Measurements from ENCODE around the gene PTPRN2.
"Not testable (repeated sequence)": the region's sequence is repeated elsewhere in the genome, so short reads cannot be mapped to it uniquely, and the experiment has no call there.

The PTPRN2 gene

GRCh38 chr7:158460665-158461064 is 127.0 kb downstream of the PTPRN2 start:
- no peak for DNase-seq

GRCh38 chr7:158458716-158459282 is 128.8 kb downstream of the PTPRN2 start:
- DNase-seq = no peak

GRCh38 chr7:158458096-158458495 is 129.5 kb downstream of the PTPRN2 start:
- DNase-seq = no peak

- not testable (repeated sequence) for DNase-seq
These were observed 130.0 kb downstream of the PTPRN2 start for GRCh38 chr7:158457586-158457985.

GRCh38 chr7:158454631-158455030 is 133.0 kb downstream of the PTPRN2 start:
- DNase-seq = no peak

GRCh38 chr7:158453663-158454062 is 134.0 kb downstream of the PTPRN2 start:
- no peak for DNase-seq

- DNase-seq = no peak
These were observed 135.3 kb downstream of the PTPRN2 start for GRCh38 chr7:158452331-158452730.

- no peak for DNase-seq
These were observed 137.0 kb downstream of the PTPRN2 start for GRCh38 chr7:158450476-158451124.

- no peak for DNase-seq
These were observed 137.7 kb downstream of the PTPRN2 start for GRCh38 chr7:158449942-158450341.

- no peak for DNase-seq
These were observed 138.4 kb downstream of the PTPRN2 start for GRCh38 chr7:158449266-158449665.

- DNase-seq = no peak
These were observed 139.1 kb downstream of the PTPRN2 start for GRCh38 chr7:158448430-158449100.

GRCh38 chr7:158447506-158448171 is 140.0 kb downstream of the PTPRN2 start:
- DNase-seq = no peak

- DNase-seq = no peak
These were observed 140.5 kb downstream of the PTPRN2 start for GRCh38 chr7:158447151-158447505.

- DNase-seq = no peak
These were observed 140.9 kb downstream of the PTPRN2 start for GRCh38 chr7:158446706-158447105.

GRCh38 chr7:158446281-158446680 is 141.3 kb downstream of the PTPRN2 start:
- no peak for DNase-seq

GRCh38 chr7:158445421-158446175 is 142.0 kb downstream of the PTPRN2 start:
- DNase-seq = no peak

- no peak for DNase-seq
These were observed 142.9 kb downstream of the PTPRN2 start for GRCh38 chr7:158444501-158445420.

- no peak for DNase-seq
These were observed 143.7 kb downstream of the PTPRN2 start for GRCh38 chr7:158443688-158444483.

- DNase-seq = no peak
These were observed 144.5 kb downstream of the PTPRN2 start for GRCh38 chr7:158443014-158443687.

- DNase-seq = no peak
These were observed 145.4 kb downstream of the PTPRN2 start for GRCh38 chr7:158442260-158442659.

All from suppressor macrophage (primary cell).